CD14-positive monocyte (primary cell): Measurements from ENCODE around the gene AP1S3. TPM values are rescaled to one million over a fixed set of nuclear protein-coding genes. Genes with fewer than 3 reads are reported as not detected.

ENCODE experiments used
- DNase-seq, 3 donors: peaks; one replicate each; pipeline ENCODE4 v3.0.0-alpha.2; 2011 to 2022
- H2AFZ ChIP-seq: 2 replicates; pipeline ENCODE4 v1.6.0; 2012; ENCODE audit warnings: mild to moderate bottlenecking, low read depth, low read length, inconsistent platforms; ENCODE audit not compliant: insufficient read depth, poor library complexity, severe bottlenecking
- H3K27ac ChIP-seq, 2 donors: 1 replicate in 1 of 2; 2 replicates in 1 of 2; pipeline ENCODE4 v1.5.1; 2012 to 2013; ENCODE audit warnings: low read length in 2 of 2, control low read depth in 1 of 2, inconsistent platforms in 1 of 2, low read depth in 1 of 2, mild to moderate bottlenecking in 1 of 2
- H3K27me3 ChIP-seq, 2 donors: one replicate each; pipeline versions ENCODE4 v1.6.0 to v1.6.1; 2011 to 2013; ENCODE audit warnings: low read length in 2 of 2; ENCODE audit not compliant: control insufficient read depth in 2 of 2, insufficient read depth in 2 of 2
- H3K36me3 ChIP-seq, 2 donors: replicated peaks in 1 of 2; 1 replicate in 1 of 2; 2 replicates in 1 of 2; pipeline versions ENCODE4 v1.5.1 to v1.6.1; 2012 to 2013; ENCODE audit warnings: low read length in 2 of 2, control low read depth in 1 of 2, inconsistent platforms in 1 of 2, mild to moderate bottlenecking in 1 of 2; ENCODE audit not compliant: insufficient read depth in 2 of 2, control insufficient read depth in 1 of 2
- H3K4me1 ChIP-seq, 2 donors: 1 replicate in 1 of 2; 2 replicates in 1 of 2; pipeline versions ENCODE4 v1.5.1 to v1.6.1; 2012 to 2013; ENCODE audit warnings: low read length in 2 of 2, control low read depth in 1 of 2, inconsistent platforms in 1 of 2, mild to moderate bottlenecking in 1 of 2, moderate library complexity in 1 of 2; ENCODE audit not compliant: insufficient read depth in 2 of 2, control insufficient read depth in 1 of 2
- H3K4me2 ChIP-seq: replicated peaks from 2 replicates; pipeline ENCODE3; 2012; ENCODE audit warnings: low read length, moderate library complexity, mild to moderate bottlenecking; ENCODE audit not compliant: poor library complexity, severe bottlenecking; ENCODE audit errors: extremely low read depth
- H3K4me3 ChIP-seq, 3 experiments: fragments of 200-600 bp in 1 of 3; sonication (generic) in 1 of 3; replicated peaks in 1 of 3; 1 replicate in 2 of 3; 2 replicates in 1 of 3; pipeline ENCODE4 v1.5.1; 2011 to 2013; ENCODE audit warnings: low read length in 3 of 3, mild to moderate bottlenecking in 3 of 3, control low read depth in 2 of 3, low read depth in 2 of 3, inconsistent platforms in 1 of 3, moderate library complexity in 1 of 3
- H3K79me2 ChIP-seq: 2 replicates; pipeline ENCODE4 v1.6.0; 2012; ENCODE audit warnings: mild to moderate bottlenecking, control low read depth, inconsistent platforms, low read length, moderate library complexity; ENCODE audit not compliant: insufficient read depth
- H3K9ac ChIP-seq: 2 replicates; pipeline ENCODE4 v1.6.0; 2017; ENCODE audit warnings: low read length, mild to moderate bottlenecking; ENCODE audit not compliant: insufficient read depth, poor library complexity, severe bottlenecking
- H3K9me3 ChIP-seq, 2 donors: replicated peaks in 1 of 2; 1 replicate in 1 of 2; 2 replicates in 1 of 2; pipeline versions ENCODE4 v1.5.1 to v1.6.1; 2012 to 2013; ENCODE audit warnings: low read length in 2 of 2, control low read depth in 1 of 2; ENCODE audit not compliant: control insufficient read depth in 1 of 2, insufficient read depth in 1 of 2
- H4K20me1 ChIP-seq: 2 replicates; pipeline ENCODE4 v1.6.0; 2012; ENCODE audit warnings: mild to moderate bottlenecking, low read length, control low read depth, moderate library complexity; ENCODE audit not compliant: insufficient read depth
- H3K27ac Mint-ChIP-seq, 7 donors: one replicate each; pipeline ENCODE4 v1.8.0; 2020; ENCODE audit warnings: mild to moderate bottlenecking in 7 of 7, mixed read lengths in 7 of 7, moderate library complexity in 6 of 7, inconsistent platforms in 2 of 7
- H3K27me3 Mint-ChIP-seq, 3 donors: one replicate each; pipeline ENCODE4 v1.8.0; 2021 to 2022; ENCODE audit warnings: low read depth in 3 of 3, mild to moderate bottlenecking in 3 of 3, mixed read lengths in 3 of 3, moderate library complexity in 3 of 3, inconsistent platforms in 1 of 3
- H3K36me3 Mint-ChIP-seq, 2 donors: one replicate each; pipeline ENCODE4 v1.8.0; 2020; ENCODE audit warnings: mixed read lengths in 2 of 2, inconsistent platforms in 1 of 2, mild to moderate bottlenecking in 1 of 2
- H3K4me1 Mint-ChIP-seq: one replicate; pipeline ENCODE4 v1.8.0; 2020; ENCODE audit warnings: mild to moderate bottlenecking, mixed read lengths
- H3K4me3 Mint-ChIP-seq, 2 donors: one replicate each; pipeline ENCODE4 v1.8.0; 2020; ENCODE audit warnings: mild to moderate bottlenecking in 2 of 2, mixed read lengths in 2 of 2, moderate library complexity in 1 of 2
- H3K9me3 Mint-ChIP-seq, 7 donors: one replicate each; pipeline ENCODE4 v1.8.0; 2020 to 2022; ENCODE audit warnings: mixed read lengths in 7 of 7, mild to moderate bottlenecking in 6 of 7, moderate library complexity in 6 of 7, inconsistent platforms in 2 of 7
- WGBS: methylation state at CpG from one replicate; pipeline ENCODE4 v1.1.5; 2013; ENCODE audit warnings: missing lambda C conversion rate; ENCODE audit not compliant: insufficient coverage; 5-methylcytosine and 5-hydroxymethylcytosine counted together
- intact Hi-C, 2 donors: fragments of 100-400 bp; cut with micrococcal nuclease; formaldehyde crosslinking; loops; one replicate each; pipeline versions ENCODE4 v1.15.0 to v1.15.1; 2023
- polyA plus RNA-seq, 3 donors: library from polyadenylated mRNA; depleted of rRNA in 1 of 3; unstranded in 2 of 3; stranded (reverse) in 1 of 3; fragments of 300-500 nt in 2 of 3; fragments of >200 nt in 1 of 3; fragmentation: Illumina TruSeq in 2 of 3; gene quantifications; 1 replicate in 2 of 3; 2 replicates in 1 of 3; pipeline ENCODE4 v1.2.3, GENCODE V29; 2012 to 2021
- TF ChIP-seq, protein P1 (sequence below): fragments of 200-600 bp; IDR thresholded peaks from one replicate; pipeline ENCODE4 v1.8.0; 2022; ENCODE audit warnings: antibody characterized with exemption, mild to moderate bottlenecking

Gene AP1S3
- polyA plus RNA-seq, 3 donors: 0.80 to 1.3 (median 0.81) TPM

DNA sequence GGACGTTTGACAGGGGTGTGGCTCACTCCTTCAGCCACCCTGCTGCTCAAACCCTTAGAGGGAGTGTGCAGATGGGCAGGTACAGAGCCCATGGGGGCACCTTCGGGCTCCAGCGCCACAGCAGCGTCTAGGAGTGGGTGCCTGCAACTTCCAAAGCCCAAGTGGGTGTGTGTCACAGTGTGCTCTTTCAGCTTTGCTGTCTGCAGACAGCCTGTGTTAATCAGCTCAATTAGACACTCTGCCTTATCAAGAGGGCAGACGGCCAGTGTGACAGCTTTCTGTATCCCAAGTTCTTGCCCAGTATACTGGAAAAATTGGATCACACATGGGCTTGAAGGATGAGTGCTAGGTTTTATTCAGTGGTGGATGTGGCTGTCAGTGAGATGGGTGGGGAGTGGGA lies 96.7 kb downstream of the AP1S3 start:
- Histone ChIP-seq H3K4me3 (no peak overlapping the region), H3K79me2 (no peaks in the 10 kb centered on the region), H3K4me1 (no peaks in the 10 kb centered on the region), H3K36me3 (no peaks in the 10 kb centered on the region), H3K27me3 (no peaks in the 10 kb centered on the region), H4K20me1 (no peaks in the 10 kb centered on the region), H3K27ac (no peak overlapping the region), H2AFZ (no peak overlapping the region), H3K4me2 (no peak overlapping the region), H3K9me3 (no peaks in the 10 kb centered on the region), H3K9ac (no peak overlapping the region)
- Mint-ChIP-seq H3K9me3 (peaks cover 2 to 11% (median 10%) of the 10 kb centered on the region in 7 donors), H3K27ac (no peak overlapping the region), H3K4me1 (no peaks in the 10 kb centered on the region), H3K4me3 (no peak overlapping the region), H3K27me3 (peaks cover 0 to 7% (median 1%) of the 10 kb centered on the region in 3 donors), H3K36me3 (no peaks in the 10 kb centered on the region)
- intact Hi-C loops: no loop called here
- 91% methylated on average over 4 of the region's 5 CpGs for WGBS
- TF ChIP-seq, protein P1, sequence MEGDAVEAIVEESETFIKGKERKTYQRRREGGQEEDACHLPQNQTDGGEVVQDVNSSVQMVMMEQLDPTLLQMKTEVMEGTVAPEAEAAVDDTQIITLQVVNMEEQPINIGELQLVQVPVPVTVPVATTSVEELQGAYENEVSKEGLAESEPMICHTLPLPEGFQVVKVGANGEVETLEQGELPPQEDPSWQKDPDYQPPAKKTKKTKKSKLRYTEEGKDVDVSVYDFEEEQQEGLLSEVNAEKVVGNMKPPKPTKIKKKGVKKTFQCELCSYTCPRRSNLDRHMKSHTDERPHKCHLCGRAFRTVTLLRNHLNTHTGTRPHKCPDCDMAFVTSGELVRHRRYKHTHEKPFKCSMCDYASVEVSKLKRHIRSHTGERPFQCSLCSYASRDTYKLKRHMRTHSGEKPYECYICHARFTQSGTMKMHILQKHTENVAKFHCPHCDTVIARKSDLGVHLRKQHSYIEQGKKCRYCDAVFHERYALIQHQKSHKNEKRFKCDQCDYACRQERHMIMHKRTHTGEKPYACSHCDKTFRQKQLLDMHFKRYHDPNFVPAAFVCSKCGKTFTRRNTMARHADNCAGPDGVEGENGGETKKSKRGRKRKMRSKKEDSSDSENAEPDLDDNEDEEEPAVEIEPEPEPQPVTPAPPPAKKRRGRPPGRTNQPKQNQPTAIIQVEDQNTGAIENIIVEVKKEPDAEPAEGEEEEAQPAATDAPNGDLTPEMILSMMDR: no peak
- DNase-seq: no peak

DNA sequence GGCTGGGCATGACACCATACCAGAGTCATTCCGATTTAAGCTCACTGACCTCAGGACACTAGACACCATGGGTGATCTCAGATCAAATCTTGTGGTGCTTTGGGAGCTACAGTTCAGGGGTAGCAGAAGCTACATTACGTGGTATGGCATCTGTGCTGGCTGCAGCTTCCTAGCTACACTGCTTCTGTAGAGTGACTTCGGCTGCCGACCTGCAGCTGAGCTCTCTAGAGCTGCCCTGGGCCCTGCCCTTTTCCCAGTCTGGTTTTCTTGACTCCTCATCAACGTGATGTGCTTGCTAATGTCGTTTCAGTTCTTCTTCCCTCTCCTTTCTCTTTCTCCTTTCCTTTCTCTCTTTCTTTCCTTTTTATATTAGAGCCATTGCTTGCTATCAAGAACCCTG lies 100.2 kb downstream of the AP1S3 start:
- intact Hi-C loops: no loop called here
- Histone ChIP-seq H3K27me3 (no peaks in the 10 kb centered on the region), H2AFZ (no peak overlapping the region), H3K36me3 (no peaks in the 10 kb centered on the region), H3K9me3 (no peaks in the 10 kb centered on the region), H3K9ac (no peak overlapping the region), H3K27ac (no peak overlapping the region), H3K79me2 (no peaks in the 10 kb centered on the region), H4K20me1 (no peaks in the 10 kb centered on the region), H3K4me2 (no peak overlapping the region), H3K4me1 (no peaks in the 10 kb centered on the region), H3K4me3 (no peak overlapping the region)
- Mint-ChIP-seq H3K4me3 (no peak overlapping the region), H3K4me1 (peaks cover 7% of the 10 kb centered on the region), H3K36me3 (no peaks in the 10 kb centered on the region), H3K27me3 (peaks cover 0 to 5% (median 3%) of the 10 kb centered on the region in 3 donors), H3K27ac (peak overlapping the region in 1 of 7 donors; percentile 49), H3K9me3 (peaks cover 3 to 11% (median 10%) of the 10 kb centered on the region in 7 donors)
- DNase-seq: no peak
- 96% methylated on average over 4 of the region's 6 CpGs for WGBS
- TF ChIP-seq, protein P1: no peak
